Measurements from ENCODE around the gene MFSD6. TPM values are rescaled to one million over a fixed set of nuclear protein-coding genes. Genes with fewer than 3 reads are reported as not detected.

The MFSD6 gene
- total RNA-seq, 6 experiments from 2014 or later, result 3.2 to 10.4 (median 9.5) TPM

GRCh38 chr2:190545555-190546385, 137.6 kb downstream of the MFSD6 start:
- Mint-ChIP-seq H3K36me3 (ENCODE audit: low read depth) (peaks cover 17% of the 10 kb centered on the region), H3K4me3 (no peak overlapping the region), H3K9me3 (peaks cover 17% of the 10 kb centered on the region), H3K4me1 (ENCODE audit: low read depth) (peaks cover 9% of the 10 kb centered on the region; the same call in 1 of the 2 replicates), H3K27ac (no peak overlapping the region), H3K27me3 (ENCODE audit: insufficient read depth) (no peaks in the 10 kb centered on the region; the same call in 1 of the 2 replicates)
- DNase-seq, result no peak
- TF ChIP-seq, protein P1, sequence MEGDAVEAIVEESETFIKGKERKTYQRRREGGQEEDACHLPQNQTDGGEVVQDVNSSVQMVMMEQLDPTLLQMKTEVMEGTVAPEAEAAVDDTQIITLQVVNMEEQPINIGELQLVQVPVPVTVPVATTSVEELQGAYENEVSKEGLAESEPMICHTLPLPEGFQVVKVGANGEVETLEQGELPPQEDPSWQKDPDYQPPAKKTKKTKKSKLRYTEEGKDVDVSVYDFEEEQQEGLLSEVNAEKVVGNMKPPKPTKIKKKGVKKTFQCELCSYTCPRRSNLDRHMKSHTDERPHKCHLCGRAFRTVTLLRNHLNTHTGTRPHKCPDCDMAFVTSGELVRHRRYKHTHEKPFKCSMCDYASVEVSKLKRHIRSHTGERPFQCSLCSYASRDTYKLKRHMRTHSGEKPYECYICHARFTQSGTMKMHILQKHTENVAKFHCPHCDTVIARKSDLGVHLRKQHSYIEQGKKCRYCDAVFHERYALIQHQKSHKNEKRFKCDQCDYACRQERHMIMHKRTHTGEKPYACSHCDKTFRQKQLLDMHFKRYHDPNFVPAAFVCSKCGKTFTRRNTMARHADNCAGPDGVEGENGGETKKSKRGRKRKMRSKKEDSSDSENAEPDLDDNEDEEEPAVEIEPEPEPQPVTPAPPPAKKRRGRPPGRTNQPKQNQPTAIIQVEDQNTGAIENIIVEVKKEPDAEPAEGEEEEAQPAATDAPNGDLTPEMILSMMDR (IDR thresholded peaks at IDR 0.05), result no peak

DNA sequence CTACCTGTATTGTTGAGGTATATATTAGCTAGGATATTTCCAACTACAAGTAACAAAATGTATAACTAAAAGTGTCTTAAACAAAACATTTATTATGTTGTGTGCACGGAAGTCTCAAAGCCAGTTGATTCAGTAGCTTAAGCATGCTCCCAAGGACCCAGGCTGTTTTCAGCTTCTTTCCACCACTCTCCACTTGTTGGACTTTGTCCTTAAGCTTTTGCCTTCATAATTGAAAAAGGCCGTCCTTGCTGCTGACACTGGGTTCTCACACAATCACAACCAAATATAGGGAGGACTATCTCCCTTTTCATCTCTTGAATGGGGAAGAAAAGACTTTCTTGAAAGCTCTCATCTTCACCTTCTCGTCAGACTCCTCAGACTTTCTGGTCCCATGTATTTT, 138.6 kb downstream of the MFSD6 start:
- TF ChIP-seq, protein P1 (IDR thresholded peaks at IDR 0.05), result no peak
- H3K27ac Mint-ChIP-seq, result no peak overlapping the region
- H3K9me3 Mint-ChIP-seq, result peaks cover 9% of the 10 kb centered on the region
- H3K36me3 Mint-ChIP-seq (ENCODE audit: low read depth), result peaks cover 8% of the 10 kb centered on the region
- H3K4me3 Mint-ChIP-seq, result no peak overlapping the region
- no peak for DNase-seq
- no peaks in the 10 kb centered on the region; the same call in 1 of the 2 replicates for H3K27me3 Mint-ChIP-seq (ENCODE audit: insufficient read depth)
- peaks cover 9% of the 10 kb centered on the region; the same call in 1 of the 2 replicates for H3K4me1 Mint-ChIP-seq (ENCODE audit: low read depth)

DNA sequence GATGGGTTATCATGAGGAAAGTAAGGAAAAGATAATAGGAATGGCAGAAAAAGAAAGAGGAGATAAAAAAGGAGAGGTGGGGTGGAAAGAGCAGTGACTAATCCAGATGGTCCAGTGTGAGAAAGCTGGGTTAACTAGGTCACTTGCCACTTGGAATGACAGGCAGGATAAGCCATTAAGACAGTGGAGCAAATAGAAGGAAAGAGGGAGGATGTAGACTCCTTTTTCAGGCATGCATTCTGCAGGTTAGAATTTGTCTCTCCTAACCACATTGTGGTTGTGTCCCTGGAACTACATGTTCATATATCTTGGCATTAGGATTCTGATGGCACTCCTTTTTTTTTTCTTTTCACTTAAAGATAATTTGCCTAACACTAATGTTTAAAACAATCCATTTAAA, 139.7 kb downstream of the MFSD6 start:
- DNase-seq, result no peak
- Mint-ChIP-seq H3K36me3 (ENCODE audit: low read depth) (no peaks in the 10 kb centered on the region), H3K27me3 (ENCODE audit: insufficient read depth) (no peaks in the 10 kb centered on the region; the same call in 1 of the 2 replicates), H3K9me3 (no peaks in the 10 kb centered on the region), H3K27ac (no peak overlapping the region), H3K4me1 (ENCODE audit: low read depth) (peaks cover 9% of the 10 kb centered on the region; the same call in 1 of the 2 replicates), H3K4me3 (no peak overlapping the region)
- TF ChIP-seq, protein P1 (IDR thresholded peaks at IDR 0.05), result no peak

DNA sequence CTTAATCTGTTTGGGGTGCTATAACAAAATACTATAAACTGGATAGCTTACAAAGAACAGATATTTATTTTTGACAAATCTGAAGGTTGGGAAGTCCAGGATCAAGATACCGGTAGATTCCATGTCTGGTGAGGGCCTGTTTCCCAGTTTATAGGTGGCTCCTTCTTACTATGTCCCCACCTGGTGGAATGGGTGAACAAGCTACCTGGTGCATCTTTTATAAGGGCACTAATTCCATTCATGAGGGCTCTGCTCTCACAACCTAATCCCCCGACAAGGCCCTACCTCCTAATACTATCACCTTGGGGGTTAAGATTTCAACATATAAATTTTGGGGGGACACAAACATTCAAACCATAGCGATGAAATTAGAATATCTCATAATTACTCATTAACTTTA, 142.0 kb downstream of the MFSD6 start:
- no peak overlapping the region for H3K27ac Mint-ChIP-seq
- H3K4me1 Mint-ChIP-seq (ENCODE audit: low read depth), result peaks cover 8% of the 10 kb centered on the region; the same call in 1 of the 2 replicates
- no peaks in the 10 kb centered on the region for H3K9me3 Mint-ChIP-seq
- no peaks in the 10 kb centered on the region for H3K36me3 Mint-ChIP-seq (ENCODE audit: low read depth)
- no peaks in the 10 kb centered on the region; the same call in 1 of the 2 replicates for H3K27me3 Mint-ChIP-seq (ENCODE audit: insufficient read depth)
- DNase-seq, result no peak
- TF ChIP-seq, protein P1 (IDR thresholded peaks at IDR 0.05), result no peak
- H3K4me3 Mint-ChIP-seq, result no peak overlapping the region

Other genes with a start within 250 kb of the MFSD6 start
- gene HIBCH, start 88.5 kb upstream of the MFSD6 start, total RNA-seq (2021; fragmentation: NEBNext Ultra II Directional; extraction: Animal tissue kit (Norgen Biotek cat#: 25700)), result 10 to 100 TPM; 14.6 to 20.5 (median 17.2) TPM
- 10 to 100 TPM; 13.6 to 16.2 (median 15.7) TPM for gene INPP1, start 64.8 kb upstream of the MFSD6 start, total RNA-seq (2021; fragmentation: NEBNext Ultra II Directional; extraction: Animal tissue kit (Norgen Biotek cat#: 25700))
- gene NEMP2, start 126.4 kb downstream of the MFSD6 start, total RNA-seq (2021; fragmentation: NEBNext Ultra II Directional; extraction: Animal tissue kit (Norgen Biotek cat#: 25700)), result 1 to 10 TPM; 1.5 to 7.4 (median 6.5) TPM
- 10 to 100 TPM; 14.3 to 30.1 (median 25.5) TPM for gene NAB1, start 240.7 kb downstream of the MFSD6 start, total RNA-seq (2021; fragmentation: NEBNext Ultra II Directional; extraction: Animal tissue kit (Norgen Biotek cat#: 25700))